Lower leg skin (tissue), 3 donors: ENCODE measurements around the gene VNN1.

Experiments
- CTCF ChIP-seq, 3 donors: fragments of 450-650 bp; IDR thresholded peaks; one replicate each; pipeline ENCODE4 v1.5.1; 2016; ENCODE audit warnings: antibody characterized with exemption in 3 of 3, mild to moderate bottlenecking in 3 of 3, moderate library complexity in 2 of 3
- POLR2A ChIP-seq, 2 donors: fragments of 450-650 bp; IDR thresholded peaks; one replicate each; pipeline ENCODE4 v1.6.1; 2016 to 2017; ENCODE audit warnings: antibody characterized with exemption in 2 of 2, mild to moderate bottlenecking in 1 of 2, moderate library complexity in 1 of 2

GRCh38 chr6:132725471-132725870 lies 11.6 kb upstream of the VNN1 start:
- TF ChIP-seq CTCF (IDR thresholded peaks at IDR 0.05) (no peak), POLR2A (IDR thresholded peaks at IDR 0.05) (no peak)
